ENCODE measurements around the gene TMIGD1. TPM values are rescaled to one million over a fixed set of nuclear protein-coding genes. Genes with fewer than 3 reads are reported as not detected.

The TMIGD1 gene
- total and polyA plus RNA-seq, 2 experiments from 2014 or later: not detected

DNA sequence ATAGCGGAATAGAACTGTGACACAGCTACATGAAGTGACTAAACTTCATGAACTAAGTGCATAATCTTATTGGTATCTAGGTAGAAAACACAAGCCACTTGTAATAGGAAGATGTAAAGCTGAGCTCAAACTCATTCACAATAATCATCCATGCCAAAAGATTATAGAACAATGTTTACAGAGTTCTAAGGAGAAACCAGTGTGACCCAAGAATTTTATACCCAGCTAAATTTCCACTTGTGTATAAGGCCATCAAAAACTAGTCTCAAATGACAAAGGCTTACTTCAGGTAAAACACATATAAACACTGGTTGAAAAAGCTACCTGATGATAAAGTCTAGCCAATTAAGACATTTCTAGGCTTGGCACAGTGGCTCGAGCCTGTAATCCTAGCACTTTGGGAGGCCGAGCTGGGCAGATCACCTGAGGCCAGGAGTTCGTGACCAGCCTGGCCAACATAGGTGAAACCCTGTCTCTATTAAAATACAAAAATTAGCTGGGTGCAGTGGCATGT is 28.0 kb upstream of the TMIGD1 start:
- H3K4me2 ChIP-seq: no peak overlapping the region
- DNase-seq (ENCODE audit: low spot score) (no peak), ATAC-seq (no peak)
- no peaks in the 10 kb centered on the region for H3K36me3 Mint-ChIP-seq (ENCODE audit: low read depth)
- peaks cover 9% of the 10 kb centered on the region; the same call in 1 of the 3 replicates for H3K9me3 Mint-ChIP-seq
- peaks cover 2% of the 10 kb centered on the region for H3K27me3 Mint-ChIP-seq (ENCODE audit: insufficient read depth, low read depth, poor library complexity)
- H3F3A ChIP-seq (replicated peaks; ENCODE audit: low read depth): no peaks in the 10 kb centered on the region
- no peaks in the 10 kb centered on the region for H3K27me3 ChIP-seq (ENCODE audit: insufficient read depth)
- no peaks in the 10 kb centered on the region for H4K20me1 ChIP-seq (replicated peaks; ENCODE audit: insufficient read depth)
- H3K4me3 Mint-ChIP-seq: no peak overlapping the region
- H2AFZ ChIP-seq: no peak overlapping the region
- TF ChIP-seq NANOG (IDR thresholded peaks at IDR 0.05; ENCODE audit: borderline replicate concordance) (no peak), POLR2AphosphoS5 (IDR thresholded peaks at IDR 0.05; ENCODE audit: low read depth) (no peak), STAT1 (IDR thresholded peaks at IDR 0.05; ENCODE audit: unreplicated experiment) (no peak), EZH2 (IDR thresholded peaks at IDR 0.05; ENCODE audit: low read depth, unreplicated experiment) (no peak), CREB1 (CRISPR knock-in tag; IDR thresholded peaks at IDR 0.05; ENCODE audit: low read depth) (no peak), JUNB (IDR thresholded peaks at IDR 0.05; ENCODE audit: unreplicated experiment) (no peak)
- TF ChIP-seq, protein P1, sequence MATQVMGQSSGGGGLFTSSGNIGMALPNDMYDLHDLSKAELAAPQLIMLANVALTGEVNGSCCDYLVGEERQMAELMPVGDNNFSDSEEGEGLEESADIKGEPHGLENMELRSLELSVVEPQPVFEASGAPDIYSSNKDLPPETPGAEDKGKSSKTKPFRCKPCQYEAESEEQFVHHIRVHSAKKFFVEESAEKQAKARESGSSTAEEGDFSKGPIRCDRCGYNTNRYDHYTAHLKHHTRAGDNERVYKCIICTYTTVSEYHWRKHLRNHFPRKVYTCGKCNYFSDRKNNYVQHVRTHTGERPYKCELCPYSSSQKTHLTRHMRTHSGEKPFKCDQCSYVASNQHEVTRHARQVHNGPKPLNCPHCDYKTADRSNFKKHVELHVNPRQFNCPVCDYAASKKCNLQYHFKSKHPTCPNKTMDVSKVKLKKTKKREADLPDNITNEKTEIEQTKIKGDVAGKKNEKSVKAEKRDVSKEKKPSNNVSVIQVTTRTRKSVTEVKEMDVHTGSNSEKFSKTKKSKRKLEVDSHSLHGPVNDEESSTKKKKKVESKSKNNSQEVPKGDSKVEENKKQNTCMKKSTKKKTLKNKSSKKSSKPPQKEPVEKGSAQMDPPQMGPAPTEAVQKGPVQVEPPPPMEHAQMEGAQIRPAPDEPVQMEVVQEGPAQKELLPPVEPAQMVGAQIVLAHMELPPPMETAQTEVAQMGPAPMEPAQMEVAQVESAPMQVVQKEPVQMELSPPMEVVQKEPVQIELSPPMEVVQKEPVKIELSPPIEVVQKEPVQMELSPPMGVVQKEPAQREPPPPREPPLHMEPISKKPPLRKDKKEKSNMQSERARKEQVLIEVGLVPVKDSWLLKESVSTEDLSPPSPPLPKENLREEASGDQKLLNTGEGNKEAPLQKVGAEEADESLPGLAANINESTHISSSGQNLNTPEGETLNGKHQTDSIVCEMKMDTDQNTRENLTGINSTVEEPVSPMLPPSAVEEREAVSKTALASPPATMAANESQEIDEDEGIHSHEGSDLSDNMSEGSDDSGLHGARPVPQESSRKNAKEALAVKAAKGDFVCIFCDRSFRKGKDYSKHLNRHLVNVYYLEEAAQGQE (IDR thresholded peaks at IDR 0.05; ENCODE audit: unreplicated experiment): no peak
- TF ChIP-seq, protein P2, sequence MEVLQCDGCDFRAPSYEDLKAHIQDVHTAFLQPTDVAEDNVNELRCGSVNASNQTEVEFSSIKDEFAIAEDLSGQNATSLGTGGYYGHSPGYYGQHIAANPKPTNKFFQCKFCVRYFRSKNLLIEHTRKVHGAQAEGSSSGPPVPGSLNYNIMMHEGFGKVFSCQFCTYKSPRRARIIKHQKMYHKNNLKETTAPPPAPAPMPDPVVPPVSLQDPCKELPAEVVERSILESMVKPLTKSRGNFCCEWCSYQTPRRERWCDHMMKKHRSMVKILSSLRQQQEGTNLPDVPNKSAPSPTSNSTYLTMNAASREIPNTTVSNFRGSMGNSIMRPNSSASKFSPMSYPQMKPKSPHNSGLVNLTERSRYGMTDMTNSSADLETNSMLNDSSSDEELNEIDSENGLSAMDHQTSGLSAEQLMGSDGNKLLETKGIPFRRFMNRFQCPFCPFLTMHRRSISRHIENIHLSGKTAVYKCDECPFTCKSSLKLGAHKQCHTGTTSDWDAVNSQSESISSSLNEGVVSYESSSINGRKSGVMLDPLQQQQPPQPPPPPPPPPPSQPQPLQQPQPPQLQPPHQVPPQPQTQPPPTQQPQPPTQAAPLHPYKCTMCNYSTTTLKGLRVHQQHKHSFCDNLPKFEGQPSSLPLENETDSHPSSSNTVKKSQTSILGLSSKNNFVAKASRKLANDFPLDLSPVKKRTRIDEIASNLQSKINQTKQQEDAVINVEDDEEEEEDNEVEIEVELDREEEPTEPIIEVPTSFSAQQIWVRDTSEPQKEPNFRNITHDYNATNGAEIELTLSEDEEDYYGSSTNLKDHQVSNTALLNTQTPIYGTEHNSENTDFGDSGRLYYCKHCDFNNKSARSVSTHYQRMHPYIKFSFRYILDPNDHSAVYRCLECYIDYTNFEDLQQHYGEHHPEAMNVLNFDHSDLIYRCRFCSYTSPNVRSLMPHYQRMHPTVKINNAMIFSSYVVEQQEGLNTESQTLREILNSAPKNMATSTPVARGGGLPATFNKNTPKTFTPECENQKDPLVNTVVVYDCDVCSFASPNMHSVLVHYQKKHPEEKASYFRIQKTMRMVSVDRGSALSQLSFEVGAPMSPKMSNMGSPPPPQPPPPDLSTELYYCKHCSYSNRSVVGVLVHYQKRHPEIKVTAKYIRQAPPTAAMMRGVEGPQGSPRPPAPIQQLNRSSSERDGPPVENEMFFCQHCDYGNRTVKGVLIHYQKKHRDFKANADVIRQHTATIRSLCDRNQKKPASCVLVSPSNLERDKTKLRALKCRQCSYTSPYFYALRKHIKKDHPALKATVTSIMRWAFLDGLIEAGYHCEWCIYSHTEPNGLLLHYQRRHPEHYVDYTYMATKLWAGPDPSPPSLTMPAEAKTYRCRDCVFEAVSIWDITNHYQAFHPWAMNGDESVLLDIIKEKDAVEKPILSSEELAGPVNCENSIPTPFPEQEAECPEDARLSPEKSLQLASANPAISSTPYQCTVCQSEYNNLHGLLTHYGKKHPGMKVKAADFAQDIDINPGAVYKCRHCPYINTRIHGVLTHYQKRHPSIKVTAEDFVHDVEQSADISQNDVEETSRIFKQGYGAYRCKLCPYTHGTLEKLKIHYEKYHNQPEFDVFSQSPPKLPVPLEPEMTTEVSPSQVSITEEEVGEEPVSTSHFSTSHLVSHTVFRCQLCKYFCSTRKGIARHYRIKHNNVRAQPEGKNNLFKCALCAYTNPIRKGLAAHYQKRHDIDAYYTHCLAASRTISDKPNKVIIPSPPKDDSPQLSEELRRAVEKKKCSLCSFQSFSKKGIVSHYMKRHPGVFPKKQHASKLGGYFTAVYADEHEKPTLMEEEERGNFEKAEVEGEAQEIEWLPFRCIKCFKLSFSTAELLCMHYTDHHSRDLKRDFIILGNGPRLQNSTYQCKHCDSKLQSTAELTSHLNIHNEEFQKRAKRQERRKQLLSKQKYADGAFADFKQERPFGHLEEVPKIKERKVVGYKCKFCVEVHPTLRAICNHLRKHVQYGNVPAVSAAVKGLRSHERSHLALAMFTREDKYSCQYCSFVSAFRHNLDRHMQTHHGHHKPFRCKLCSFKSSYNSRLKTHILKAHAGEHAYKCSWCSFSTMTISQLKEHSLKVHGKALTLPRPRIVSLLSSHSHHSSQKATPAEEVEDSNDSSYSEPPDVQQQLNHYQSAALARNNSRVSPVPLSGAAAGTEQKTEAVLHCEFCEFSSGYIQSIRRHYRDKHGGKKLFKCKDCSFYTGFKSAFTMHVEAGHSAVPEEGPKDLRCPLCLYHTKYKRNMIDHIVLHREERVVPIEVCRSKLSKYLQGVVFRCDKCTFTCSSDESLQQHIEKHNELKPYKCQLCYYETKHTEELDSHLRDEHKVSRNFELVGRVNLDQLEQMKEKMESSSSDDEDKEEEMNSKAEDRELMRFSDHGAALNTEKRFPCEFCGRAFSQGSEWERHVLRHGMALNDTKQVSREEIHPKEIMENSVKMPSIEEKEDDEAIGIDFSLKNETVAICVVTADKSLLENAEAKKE (CRISPR knock-in tag; IDR thresholded peaks at IDR 0.05): no peak
- TF ChIP-seq, protein P3, sequence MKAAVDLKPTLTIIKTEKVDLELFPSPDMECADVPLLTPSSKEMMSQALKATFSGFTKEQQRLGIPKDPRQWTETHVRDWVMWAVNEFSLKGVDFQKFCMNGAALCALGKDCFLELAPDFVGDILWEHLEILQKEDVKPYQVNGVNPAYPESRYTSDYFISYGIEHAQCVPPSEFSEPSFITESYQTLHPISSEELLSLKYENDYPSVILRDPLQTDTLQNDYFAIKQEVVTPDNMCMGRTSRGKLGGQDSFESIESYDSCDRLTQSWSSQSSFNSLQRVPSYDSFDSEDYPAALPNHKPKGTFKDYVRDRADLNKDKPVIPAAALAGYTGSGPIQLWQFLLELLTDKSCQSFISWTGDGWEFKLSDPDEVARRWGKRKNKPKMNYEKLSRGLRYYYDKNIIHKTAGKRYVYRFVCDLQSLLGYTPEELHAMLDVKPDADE (IDR thresholded peaks at IDR 0.05): no peak
- H3K4me1 ChIP-seq (ENCODE audit: insufficient read depth): no peaks in the 10 kb centered on the region
- no peaks in the 10 kb centered on the region for H3K4me1 Mint-ChIP-seq
- no peak overlapping the region for H3K4me3 ChIP-seq
- no peak overlapping the region for H3K27ac ChIP-seq (ENCODE audit: low read depth)
- H3K79me2 ChIP-seq (replicated peaks; ENCODE audit: insufficient read depth): no peaks in the 10 kb centered on the region
- H3K9me2 ChIP-seq (ENCODE audit: insufficient read depth): no peaks in the 10 kb centered on the region
- no peaks in the 10 kb centered on the region; the same call in 1 of the 2 replicates for H3K36me3 ChIP-seq (ENCODE audit: insufficient read depth)
- H3K27ac Mint-ChIP-seq: no peak overlapping the region

Data from GM23338 (cell line).